GM23248 (cell line): ENCODE results near the gene WDR88. TPM values are rescaled to one million over a fixed set of nuclear protein-coding genes. Genes with fewer than 3 reads are reported as not detected.

Source experiments
- DNase-seq: peaks from one replicate; pipeline ENCODE4 v3.0.0-alpha.2; 2015
- H2AFZ ChIP-seq: fragments of 200-600 bp; sonication (generic); 2 replicates; pipeline ENCODE4 v1.6.1; 2016; ENCODE audit warnings: antibody characterized with exemption
- H3F3A ChIP-seq: fragments of 200-600 bp; sonication (generic); 2 replicates; pipeline ENCODE4 v1.6.1; 2016; ENCODE audit warnings: mild to moderate bottlenecking, antibody characterized with exemption, mixed run types; ENCODE audit not compliant: insufficient read depth
- H3K27ac ChIP-seq: fragments of 200-600 bp; sonication (generic); 2 replicates; pipeline ENCODE4 v1.5.1; 2016; ENCODE audit warnings: mild to moderate bottlenecking
- H3K27me3 ChIP-seq: fragments of 200-600 bp; sonication (generic); replicated peaks from 2 replicates; pipeline ENCODE4 v1.6.1; 2016; ENCODE audit warnings: mild to moderate bottlenecking; ENCODE audit not compliant: insufficient read depth
- H3K36me3 ChIP-seq: fragments of 200-600 bp; sonication (generic); 2 replicates; pipeline ENCODE4 v1.6.1; 2016; ENCODE audit warnings: low read depth, mild to moderate bottlenecking
- H3K4me1 ChIP-seq: fragments of 200-600 bp; sonication (generic); 2 replicates; pipeline ENCODE4 v1.6.1; 2016; ENCODE audit warnings: mild to moderate bottlenecking; ENCODE audit not compliant: insufficient read depth
- H3K4me2 ChIP-seq: fragments of 200-600 bp; sonication (generic); one replicate; pipeline ENCODE4 v1.6.1; 2016; ENCODE audit warnings: mild to moderate bottlenecking; ENCODE audit not compliant: unreplicated experiment
- H3K4me3 ChIP-seq: fragments of 200-600 bp; sonication (generic); 2 replicates; pipeline ENCODE4 v1.5.1; 2016; ENCODE audit warnings: mild to moderate bottlenecking
- H3K79me2 ChIP-seq: fragments of 200-600 bp; sonication (generic); 2 replicates; pipeline ENCODE4 v1.6.1; 2016; ENCODE audit warnings: mild to moderate bottlenecking; ENCODE audit not compliant: insufficient read depth
- H3K9ac ChIP-seq: fragments of 200-600 bp; sonication (generic); 2 replicates; pipeline ENCODE4 v1.6.1; 2016; ENCODE audit warnings: mild to moderate bottlenecking
- H3K9me2 ChIP-seq: fragments of 200-600 bp; sonication (generic); 2 replicates; pipeline ENCODE4 v1.6.1; 2016; ENCODE audit warnings: mixed run types, mild to moderate bottlenecking, moderate library complexity; ENCODE audit not compliant: insufficient read depth
- H3K9me3 ChIP-seq: fragments of 200-600 bp; sonication (generic); one replicate; pipeline ENCODE4 v1.6.1; 2017; ENCODE audit warnings: low read depth
- H4K20me1 ChIP-seq: fragments of 200-600 bp; sonication (generic); 2 replicates; pipeline ENCODE4 v1.6.0; 2016; ENCODE audit not compliant: insufficient read depth
- EZH2 ChIP-seq: fragments of 200-600 bp; sonication (generic); IDR thresholded peaks from 2 replicates; pipeline ENCODE4 v1.6.1; 2018; ENCODE audit warnings: antibody characterized with exemption, mild to moderate bottlenecking; ENCODE audit not compliant: insufficient read depth, poor library complexity, severe bottlenecking
- EZH2phosphoT487 ChIP-seq: fragments of 200-600 bp; sonication (generic); IDR thresholded peaks from 2 replicates; pipeline ENCODE4 v1.6.1; 2018; ENCODE audit warnings: antibody characterized with exemption, moderate library complexity, mild to moderate bottlenecking, low read depth; ENCODE audit not compliant: insufficient read depth
- WGBS, 2 experiments: methylation state at CpG; one replicate each; pipeline ENCODE4 v1.1.6; 2015 to 2017; ENCODE audit warnings: low lambda C conversion rate in 2 of 2, low coverage in 1 of 2; ENCODE audit errors: missing lambda C conversion rate in 2 of 2; 5-methylcytosine and 5-hydroxymethylcytosine counted together
- in situ Hi-C: fragments of 300-500 bp; cut with MboI; formaldehyde crosslinking; loops from 2 replicates; pipeline ENCODE4 v1.15.0; 2020
- polyA plus RNA-seq: library from polyadenylated mRNA; unstranded; fragments of >200 nt; fragmentation: Nextera tagmentation; extraction: Ambion mirVana; gene quantifications from 2 replicates; pipeline ENCODE4 v1.2.1, GENCODE V29; 2016
- total RNA-seq: library from RNA; depleted of rRNA; stranded (reverse); fragments of >200 nt; shearing (Covaris generic); gene quantifications from 2 replicates; pipeline ENCODE4 v1.2.3, GENCODE V29; 2014

The WDR88 gene
- total and polyA plus RNA-seq, 2 experiments from 2014 or later: 0.10 TPM; not detected in 1

- no peaks in the 10 kb centered on the region for H3K27me3 ChIP-seq
- WGBS, 2 experiments: 69 to 70% methylated on average over 3 to 4 of the region's 4 CpGs
- H3K36me3 ChIP-seq: no peaks in the 10 kb centered on the region
- no peak for DNase-seq
- TF ChIP-seq EZH2: no peak
- no peak for TF ChIP-seq EZH2phosphoT487
- no peak overlapping the region for H3K4me2 ChIP-seq
- no peaks in the 10 kb centered on the region for H3K9me3 ChIP-seq
- no peaks in the 10 kb centered on the region for H3K79me2 ChIP-seq
- 0 out of 2 replicates have a peak, but pooled peaks cover 4% of the 10 kb centered on the region for H3K4me1 ChIP-seq
- H3K9ac ChIP-seq: no peak overlapping the region
- no peaks in the 10 kb centered on the region for H3K9me2 ChIP-seq
- no peak overlapping the region for H2AFZ ChIP-seq
- no peak overlapping the region for H3K27ac ChIP-seq
- H3K4me3 ChIP-seq: no peak overlapping the region
- in situ Hi-C loops: no loop called here
- no peaks in the 10 kb centered on the region for H3F3A ChIP-seq
- no peaks in the 10 kb centered on the region for H4K20me1 ChIP-seq
Measured at GRCh38 chr19:33139165-33139564, 7.3 kb downstream of the WDR88 start.

- Histone ChIP-seq H4K20me1 (no peaks in the 10 kb centered on the region), H3K4me1 (no peaks in the 10 kb centered on the region), H3K4me2 (peak overlapping the region; percentile 57), H3K27me3 (no peaks in the 10 kb centered on the region), H2AFZ (peak overlapping the region; percentile 76), H3K27ac (no peak overlapping the region), H3K4me3 (peak overlapping the region; percentile 58), H3K9ac (peak overlapping the region; percentile 41), H3F3A (no peaks in the 10 kb centered on the region), H3K79me2 (no peaks in the 10 kb centered on the region), H3K36me3 (no peaks in the 10 kb centered on the region), H3K9me2 (no peaks in the 10 kb centered on the region), H3K9me3 (no peaks in the 10 kb centered on the region)
- no peak for TF ChIP-seq EZH2
- no peak for TF ChIP-seq EZH2phosphoT487
- WGBS, 2 experiments: 13 to 14% methylated on average over 23 of the region's 23 CpGs
- DNase-seq: peak; percentile 76
- in situ Hi-C loops: no loop called here
Measured at GRCh38 chr19:33143897-33144405, 12.0 kb downstream of the WDR88 start.

GRCh38 chr19:33146209-33146608 is 14.3 kb downstream of the WDR88 start:
- Histone ChIP-seq H3F3A (no peaks in the 10 kb centered on the region), H3K4me3 (no peak overlapping the region), H3K27ac (no peak overlapping the region), H3K79me2 (no peaks in the 10 kb centered on the region), H3K4me2 (no peak overlapping the region), H3K4me1 (no peaks in the 10 kb centered on the region), H3K9ac (no peak overlapping the region), H2AFZ (no peak overlapping the region), H4K20me1 (no peaks in the 10 kb centered on the region), H3K9me2 (no peaks in the 10 kb centered on the region), H3K9me3 (no peaks in the 10 kb centered on the region), H3K27me3 (no peaks in the 10 kb centered on the region), H3K36me3 (no peaks in the 10 kb centered on the region)
- WGBS, 2 experiments: 81 to 85% methylated on average over 9 of the region's 9 CpGs
- DNase-seq: no peak
- no peak for TF ChIP-seq EZH2
- TF ChIP-seq EZH2phosphoT487: no peak
- in situ Hi-C loops: no loop called here

- Histone ChIP-seq H3K4me3 (no peak overlapping the region), H3K79me2 (no peaks in the 10 kb centered on the region), H3K36me3 (no peaks in the 10 kb centered on the region), H3K27me3 (no peaks in the 10 kb centered on the region), H3K9me3 (no peaks in the 10 kb centered on the region), H3K27ac (no peak overlapping the region), H3K9me2 (no peaks in the 10 kb centered on the region), H3K9ac (no peak overlapping the region), H2AFZ (no peak overlapping the region), H3K4me1 (no peaks in the 10 kb centered on the region), H3F3A (no peaks in the 10 kb centered on the region), H4K20me1 (no peaks in the 10 kb centered on the region), H3K4me2 (no peak overlapping the region)
- no peak for DNase-seq
- TF ChIP-seq EZH2: no peak
- TF ChIP-seq EZH2phosphoT487: no peak
- WGBS, 2 experiments: 92 to 93% methylated on average over 6 of the region's 6 CpGs
- in situ Hi-C loops: no loop called here
Measured at GRCh38 chr19:33147538-33147937, 15.6 kb downstream of the WDR88 start.
